GM12892 (cell line): ENCODE results near the gene FOXN1.

Source experiments
- POLR2A ChIP-seq: IDR thresholded peaks from 2 replicates; pipeline ENCODE4 v1.6.1; 2011; ENCODE audit warnings: low read depth, low read length, control low read depth
- POLR2AphosphoS5 ChIP-seq: IDR thresholded peaks from 2 replicates; pipeline ENCODE4 v1.6.1; 2011; ENCODE audit warnings: low read depth, low read length, control low read depth
- TAF1 ChIP-seq: IDR thresholded peaks from 2 replicates; pipeline ENCODE4 v1.6.1; 2011; ENCODE audit warnings: low read depth, mild to moderate bottlenecking, control low read depth, low read length, borderline replicate concordance

- TF ChIP-seq POLR2A (no peak), POLR2AphosphoS5 (no peak), TAF1 (no peak)
These were observed 35.8 kb upstream of the FOXN1 start for GRCh38 chr17:28470266-28470913.
